ENCODE measurements around the gene CIPC.

- TF ChIP-seq CTCF (IDR thresholded peaks at IDR 0.05; ENCODE audit: poor library complexity) (no peak), EZH2 (IDR thresholded peaks at IDR 0.05; ENCODE audit: borderline replicate concordance) (no peak)
Measured at GRCh38 chr14:77061630-77062257, 36.3 kb upstream of the CIPC start.
